GM12872 (cell line): ENCODE measurements around the gene ZNF532.

Source experiments
- CTCF ChIP-seq: IDR thresholded peaks from 3 replicates; pipeline ENCODE4 v1.5.1; 2011; ENCODE audit warnings: low read depth, mild to moderate bottlenecking, low read length, moderate library complexity; ENCODE audit not compliant: insufficient read depth

Gene ZNF532

GRCh38 chr18:59009846-59010245 is 145.2 kb downstream of the ZNF532 start:
- no peak for TF ChIP-seq CTCF

GRCh38 chr18:59011289-59011688 is 146.6 kb downstream of the ZNF532 start:
- no peak for TF ChIP-seq CTCF

GRCh38 chr18:59011786-59012185 is 147.1 kb downstream of the ZNF532 start:
- no peak for TF ChIP-seq CTCF

- no peak for TF ChIP-seq CTCF
Observed at GRCh38 chr18:59012815-59013705, 148.4 kb downstream of the ZNF532 start.

- TF ChIP-seq CTCF: no peak
Observed at GRCh38 chr18:59013744-59014143, 149.1 kb downstream of the ZNF532 start.

GRCh38 chr18:59015531-59016152 is 151.0 kb downstream of the ZNF532 start:
- no peak for TF ChIP-seq CTCF

- TF ChIP-seq CTCF: no peak
Observed at GRCh38 chr18:59021500-59021899, 156.8 kb downstream of the ZNF532 start.
